ENCODE measurements around the gene SDHA. TPM values are rescaled to one million over a fixed set of nuclear protein-coding genes. Genes with fewer than 3 reads are reported as not detected.
"Not testable (repeated sequence)": the region's sequence is repeated elsewhere in the genome, so short reads cannot be mapped to it uniquely, and the experiment has no call there.

Gene SDHA
- total RNA-seq, 1 experiment from 2014 or later: 171 TPM

- POLR2A ChIA-PET; in situ Hi-C loops (cut with HindIII; ENCODE audit: low pct_unique_long_range_greater_than_20kb, low sequenced_read_pairs); H3K27ac ChIP-seq (ENCODE audit: low read length); H3K36me3 ChIP-seq (ENCODE audit: control insufficient read depth, insufficient read depth, low read length); H3K9me3 ChIP-seq (ENCODE audit: control insufficient read depth, insufficient read depth, low read depth, low read length); CTCF ChIA-PET; DNase-seq (ENCODE audit: low read depth, low spot score); intact Hi-C loops (cut with micrococcal nuclease; ENCODE audit: unreplicated experiment); H3K4me1 ChIP-seq (ENCODE audit: control insufficient read depth, insufficient read depth, low read length); H3K27me3 ChIP-seq (ENCODE audit: control insufficient read depth, insufficient read depth, low read length); BruUV-seq (replicated peaks); H3K4me3 ChIP-seq (ENCODE audit: low read depth in 2 of 2, low read length in 2 of 2): not testable (repeated sequence)
- peak; percentile 56 for ATAC-seq
Measured at GRCh38 chr5:296954-297353, 78.8 kb downstream of the SDHA start.

- H3K36me3 ChIP-seq (ENCODE audit: control insufficient read depth, insufficient read depth, low read length); H3K27ac ChIP-seq (ENCODE audit: low read length); POLR2A ChIA-PET; BruUV-seq (replicated peaks); H3K4me3 ChIP-seq (ENCODE audit: low read depth in 2 of 2, low read length in 2 of 2); ATAC-seq; intact Hi-C loops (cut with micrococcal nuclease; ENCODE audit: unreplicated experiment); H3K27me3 ChIP-seq (ENCODE audit: control insufficient read depth, insufficient read depth, low read length); CTCF ChIA-PET; DNase-seq (ENCODE audit: low read depth, low spot score); H3K9me3 ChIP-seq (ENCODE audit: control insufficient read depth, insufficient read depth, low read depth, low read length); in situ Hi-C loops (cut with HindIII; ENCODE audit: low pct_unique_long_range_greater_than_20kb, low sequenced_read_pairs); H3K4me1 ChIP-seq (ENCODE audit: control insufficient read depth, insufficient read depth, low read length): not testable (repeated sequence)
Measured at GRCh38 chr5:297448-297847, 79.3 kb downstream of the SDHA start.

- CTCF ChIA-PET: interaction anchor here (0.6 to 0.9 kb wide), 3 partner anchors 24 to 148 kb away, joined by 3 to 4 read pairs (median 4); partner anchors contain the start of gene AHRR
- H3K36me3 ChIP-seq (ENCODE audit: control insufficient read depth, insufficient read depth, low read length); ATAC-seq; H3K27ac ChIP-seq (ENCODE audit: low read length); in situ Hi-C loops (cut with HindIII; ENCODE audit: low pct_unique_long_range_greater_than_20kb, low sequenced_read_pairs); H3K4me1 ChIP-seq (ENCODE audit: control insufficient read depth, insufficient read depth, low read length); POLR2A ChIA-PET; intact Hi-C loops (cut with micrococcal nuclease; ENCODE audit: unreplicated experiment); H3K4me3 ChIP-seq (ENCODE audit: low read depth in 2 of 2, low read length in 2 of 2); BruUV-seq (replicated peaks); H3K27me3 ChIP-seq (ENCODE audit: control insufficient read depth, insufficient read depth, low read length); H3K9me3 ChIP-seq (ENCODE audit: control insufficient read depth, insufficient read depth, low read depth, low read length); DNase-seq (ENCODE audit: low read depth, low spot score): not testable (repeated sequence)
Measured at GRCh38 chr5:297991-298736, 80.0 kb downstream of the SDHA start.

GRCh38 chr5:298737-299125 lies 80.6 kb downstream of the SDHA start:
- H3K27ac ChIP-seq (ENCODE audit: low read length): no peak overlapping the region
- BruUV-seq (replicated peaks): no TSS peak
- ATAC-seq (no peak), DNase-seq (ENCODE audit: low read depth, low spot score) (no peak)
- no peaks in the 10 kb centered on the region for H3K9me3 ChIP-seq (ENCODE audit: control insufficient read depth, insufficient read depth, low read depth, low read length)
- H3K4me1 ChIP-seq (ENCODE audit: control insufficient read depth, insufficient read depth, low read length): no peaks in the 10 kb centered on the region
- in situ Hi-C loops (cut with HindIII; ENCODE audit: low pct_unique_long_range_greater_than_20kb, low sequenced_read_pairs): no loop called here
- H3K27me3 ChIP-seq (ENCODE audit: control insufficient read depth, insufficient read depth, low read length): no peaks in the 10 kb centered on the region
- TF ChIP-seq SIN3A (IDR thresholded peaks at IDR 0.05; ENCODE audit: borderline replicate concordance, insufficient read depth, low read depth, low read length): no peak
- no peaks in the 10 kb centered on the region for H3K36me3 ChIP-seq (ENCODE audit: control insufficient read depth, insufficient read depth, low read length)
- CTCF ChIA-PET: interaction anchor here (0.6 to 0.9 kb wide), 3 partner anchors 23 to 147 kb away, joined by 3 to 4 read pairs (median 4); partner anchors contain the start of gene AHRR
- no peak overlapping the region for H3K4me3 ChIP-seq (ENCODE audit: low read depth in 2 of 2, low read length in 2 of 2)
- intact Hi-C loops (cut with micrococcal nuclease; ENCODE audit: unreplicated experiment): no loop called here
- POLR2A ChIA-PET: interaction anchor here (0.6 kb wide), 1 partner anchor 22 kb away, joined by 3 read pairs; no protein-coding TSS in a partner anchor

GRCh38 chr5:299921-300320 lies 81.8 kb downstream of the SDHA start:
- H3K4me1 ChIP-seq (ENCODE audit: control insufficient read depth, insufficient read depth, low read length); intact Hi-C loops (cut with micrococcal nuclease; ENCODE audit: unreplicated experiment); H3K9me3 ChIP-seq (ENCODE audit: control insufficient read depth, insufficient read depth, low read depth, low read length); H3K4me3 ChIP-seq (ENCODE audit: low read depth in 2 of 2, low read length in 2 of 2); H3K27me3 ChIP-seq (ENCODE audit: control insufficient read depth, insufficient read depth, low read length); in situ Hi-C loops (cut with HindIII; ENCODE audit: low pct_unique_long_range_greater_than_20kb, low sequenced_read_pairs); H3K27ac ChIP-seq (ENCODE audit: low read length); DNase-seq (ENCODE audit: low read depth, low spot score); BruUV-seq (replicated peaks); CTCF ChIA-PET; ATAC-seq; POLR2A ChIA-PET; H3K36me3 ChIP-seq (ENCODE audit: control insufficient read depth, insufficient read depth, low read length): not testable (repeated sequence)

- H3K9me3 ChIP-seq (ENCODE audit: control insufficient read depth, insufficient read depth, low read depth, low read length); H3K4me3 ChIP-seq (ENCODE audit: low read depth in 2 of 2, low read length in 2 of 2); ATAC-seq; H3K27ac ChIP-seq (ENCODE audit: low read length); POLR2A ChIA-PET; DNase-seq (ENCODE audit: low read depth, low spot score); H3K36me3 ChIP-seq (ENCODE audit: control insufficient read depth, insufficient read depth, low read length); in situ Hi-C loops (cut with HindIII; ENCODE audit: low pct_unique_long_range_greater_than_20kb, low sequenced_read_pairs); H3K4me1 ChIP-seq (ENCODE audit: control insufficient read depth, insufficient read depth, low read length); BruUV-seq (replicated peaks); intact Hi-C loops (cut with micrococcal nuclease; ENCODE audit: unreplicated experiment); CTCF ChIA-PET; H3K27me3 ChIP-seq (ENCODE audit: control insufficient read depth, insufficient read depth, low read length): not testable (repeated sequence)
Measured at GRCh38 chr5:300691-301435, 82.7 kb downstream of the SDHA start.

GRCh38 chr5:302416-302815 lies 84.3 kb downstream of the SDHA start:
- H3K27me3 ChIP-seq (ENCODE audit: control insufficient read depth, insufficient read depth, low read length); DNase-seq (ENCODE audit: low read depth, low spot score); H3K27ac ChIP-seq (ENCODE audit: low read length); H3K4me3 ChIP-seq (ENCODE audit: low read depth in 2 of 2, low read length in 2 of 2); H3K4me1 ChIP-seq (ENCODE audit: control insufficient read depth, insufficient read depth, low read length); H3K9me3 ChIP-seq (ENCODE audit: control insufficient read depth, insufficient read depth, low read depth, low read length); ATAC-seq; H3K36me3 ChIP-seq (ENCODE audit: control insufficient read depth, insufficient read depth, low read length); in situ Hi-C loops (cut with HindIII; ENCODE audit: low pct_unique_long_range_greater_than_20kb, low sequenced_read_pairs); BruUV-seq (replicated peaks); CTCF ChIA-PET; intact Hi-C loops (cut with micrococcal nuclease; ENCODE audit: unreplicated experiment); POLR2A ChIA-PET: not testable (repeated sequence)

All from Panc1 (cell line).